T-helper 9 cell (primary cell): Measurements from ENCODE around the gene SLC50A1.

Source experiments
- DNase-seq: peaks from one replicate; pipeline ENCODE4 v3.0.0-alpha.2; 2020
- total RNA-seq, 2 donors: gene quantifications; one replicate each; lab custom pipeline; 2026; lab: John Stamatoyannopoulos, UW

SLC50A1 gene
- total RNA-seq = 17.9 to 21.9 reads per million in 2 donors

DNA sequence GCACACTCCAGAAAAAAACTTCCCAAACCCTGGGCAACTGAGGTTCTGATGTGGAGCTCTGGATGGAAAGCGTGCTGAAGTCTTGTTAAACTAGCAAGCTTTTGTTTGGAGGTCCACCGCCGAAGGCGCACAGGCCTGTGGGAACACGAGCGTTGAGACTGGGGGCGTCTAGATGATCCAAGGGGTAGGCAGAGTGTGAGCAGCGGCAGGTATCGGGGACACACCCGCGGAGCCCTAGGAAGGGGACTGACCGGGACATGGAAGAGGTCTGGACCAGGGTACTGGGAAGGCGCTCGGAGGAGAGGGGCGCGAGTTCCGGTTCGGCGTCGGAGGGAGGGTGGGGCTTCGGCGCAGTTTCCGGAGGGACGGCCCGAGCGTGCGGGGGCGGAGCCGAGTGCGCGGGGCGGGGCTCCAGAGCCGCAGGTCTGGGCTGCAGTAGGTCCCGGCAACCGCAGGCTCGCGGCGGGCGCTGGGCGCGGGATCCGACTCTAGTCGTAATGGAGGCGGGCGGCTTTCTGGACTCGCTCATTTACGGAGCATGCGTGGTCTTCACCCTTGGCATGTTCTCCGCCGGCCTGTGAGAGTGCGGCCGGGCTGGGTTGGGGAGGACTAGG is at the start of gene SLC50A1:
Gene SLC50A1, plus strand, starts transcription at position 438 of the 614 bp plus-strand sequence. Its CDS starts 60 bp downstream, at position 498.
- DNase-seq = peak; percentile 90

- DNase-seq = peak; percentile 80
Measured at GRCh38 chr1:155086128-155086741, 49.4 kb upstream of the SLC50A1 start.

- no peak for DNase-seq
Measured at GRCh38 chr1:155086856-155087535, 48.7 kb upstream of the SLC50A1 start.

- DNase-seq = peak; percentile 82
Measured at GRCh38 chr1:155091071-155092051, 44.3 kb upstream of the SLC50A1 start.

DNA sequence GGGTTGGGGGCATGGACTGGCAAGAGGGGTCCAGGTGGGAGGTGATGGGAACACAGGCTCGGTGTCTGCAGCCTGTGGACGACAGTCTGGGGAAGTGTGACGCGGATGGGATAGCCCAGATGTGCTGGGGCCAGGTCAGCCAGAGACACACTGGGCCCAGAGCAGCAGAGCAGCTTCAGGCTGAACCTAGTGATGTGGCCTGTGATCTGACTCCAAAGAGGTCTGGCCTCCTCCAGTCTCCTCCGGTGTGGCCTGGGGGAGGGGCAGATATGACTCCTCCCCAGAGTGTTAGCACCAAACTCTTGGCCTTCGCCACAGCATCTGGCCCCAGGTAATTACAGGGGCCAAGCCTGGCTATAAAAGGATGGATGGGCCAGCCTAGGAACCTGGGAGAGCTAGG is 43.5 kb upstream of the SLC50A1 start:
- no peak for DNase-seq

DNA sequence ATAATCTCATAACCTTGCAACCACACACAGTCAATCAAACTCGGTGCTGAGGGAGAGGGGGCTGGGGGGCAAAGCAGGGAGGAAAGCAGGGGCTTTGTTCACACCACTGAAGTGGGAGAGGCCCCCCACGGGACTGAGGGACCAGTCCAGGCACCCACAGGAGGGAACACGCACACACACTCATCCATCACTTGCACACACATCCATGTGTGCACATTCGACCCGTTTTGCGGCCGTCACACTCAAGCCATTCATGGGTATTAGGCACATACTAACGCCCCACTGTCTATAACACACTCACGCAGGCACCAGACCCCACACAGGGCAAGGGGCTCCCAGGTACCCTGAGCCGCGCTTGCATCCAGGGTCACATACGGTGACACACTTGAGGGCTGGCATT is 43.0 kb upstream of the SLC50A1 start:
- no peak for DNase-seq

DNA sequence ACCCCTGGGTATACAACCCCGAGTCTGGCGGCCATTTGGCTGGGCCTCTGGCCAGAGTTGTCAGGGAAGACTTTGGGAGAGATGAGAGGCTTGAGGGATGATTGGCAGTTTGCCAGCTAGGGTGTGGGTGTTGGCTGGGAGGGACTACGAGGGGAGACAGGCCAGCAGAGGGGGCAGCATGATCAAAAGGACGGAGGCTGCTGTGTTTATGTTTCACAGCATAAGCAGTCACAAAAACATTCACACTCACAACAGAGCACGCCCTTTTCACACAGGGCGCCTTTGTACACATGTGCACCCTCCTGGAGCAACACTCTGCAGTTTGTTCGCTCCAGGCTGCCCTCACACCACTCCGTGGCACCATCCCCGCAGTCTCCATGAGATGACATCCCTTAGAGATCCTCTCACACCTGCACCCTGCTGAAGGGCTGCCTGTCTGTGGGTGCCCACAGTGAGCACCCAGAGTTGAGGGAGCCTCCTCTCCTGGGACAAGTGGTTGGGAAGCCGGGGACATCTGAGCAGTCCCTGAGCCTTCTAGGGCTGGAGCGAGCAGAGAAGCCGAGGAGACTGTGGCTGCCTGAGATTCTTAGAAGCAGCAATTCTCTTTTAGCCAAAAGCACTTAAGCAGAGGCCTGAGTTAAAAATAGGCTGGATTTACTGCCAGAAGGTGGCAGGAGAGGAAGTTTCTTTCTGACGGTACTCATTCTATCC is 41.6 kb upstream of the SLC50A1 start:
- DNase-seq = no peak

- DNase-seq = no peak
Measured at GRCh38 chr1:155094622-155094948, 41.1 kb upstream of the SLC50A1 start.

DNA sequence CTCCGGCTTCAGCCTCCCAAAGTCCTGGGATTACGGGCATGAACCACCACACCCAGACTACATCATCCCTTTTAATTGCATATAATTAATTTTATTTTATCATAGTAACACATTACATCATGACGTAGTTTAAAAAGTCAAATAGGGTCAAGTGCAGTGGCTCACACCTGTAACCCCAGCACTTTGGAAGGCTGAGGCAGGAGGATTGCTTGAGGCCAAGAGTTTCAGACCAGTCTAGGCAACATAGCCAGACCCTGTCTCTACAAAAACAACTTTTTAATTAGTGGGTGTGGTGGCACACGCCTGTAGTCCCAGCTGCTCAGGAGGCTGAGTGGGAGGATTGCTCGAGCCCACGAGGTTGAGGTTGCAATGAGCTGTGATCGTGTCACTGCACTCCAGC is 36.3 kb upstream of the SLC50A1 start:
- no peak for DNase-seq

DNA sequence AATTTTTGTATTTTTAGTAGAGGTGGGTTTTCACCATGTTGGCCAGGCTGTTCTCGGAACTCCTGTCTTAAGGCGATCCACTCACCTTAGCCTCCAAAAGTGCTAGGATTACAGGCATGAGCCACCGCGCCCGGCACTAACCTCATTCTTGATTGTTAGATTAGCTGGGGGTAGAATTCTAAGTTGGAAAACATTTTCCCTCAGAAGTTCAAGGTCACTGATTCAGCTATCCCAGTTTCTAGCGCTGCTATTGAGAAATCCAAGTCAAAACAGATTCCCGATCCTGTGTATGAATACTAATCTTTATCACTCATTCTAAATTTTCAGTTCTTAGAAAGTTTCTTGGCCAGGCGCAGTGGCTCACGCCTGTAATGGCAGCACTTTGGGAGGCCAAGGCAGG is 32.3 kb upstream of the SLC50A1 start:
- DNase-seq = no peak

DNA sequence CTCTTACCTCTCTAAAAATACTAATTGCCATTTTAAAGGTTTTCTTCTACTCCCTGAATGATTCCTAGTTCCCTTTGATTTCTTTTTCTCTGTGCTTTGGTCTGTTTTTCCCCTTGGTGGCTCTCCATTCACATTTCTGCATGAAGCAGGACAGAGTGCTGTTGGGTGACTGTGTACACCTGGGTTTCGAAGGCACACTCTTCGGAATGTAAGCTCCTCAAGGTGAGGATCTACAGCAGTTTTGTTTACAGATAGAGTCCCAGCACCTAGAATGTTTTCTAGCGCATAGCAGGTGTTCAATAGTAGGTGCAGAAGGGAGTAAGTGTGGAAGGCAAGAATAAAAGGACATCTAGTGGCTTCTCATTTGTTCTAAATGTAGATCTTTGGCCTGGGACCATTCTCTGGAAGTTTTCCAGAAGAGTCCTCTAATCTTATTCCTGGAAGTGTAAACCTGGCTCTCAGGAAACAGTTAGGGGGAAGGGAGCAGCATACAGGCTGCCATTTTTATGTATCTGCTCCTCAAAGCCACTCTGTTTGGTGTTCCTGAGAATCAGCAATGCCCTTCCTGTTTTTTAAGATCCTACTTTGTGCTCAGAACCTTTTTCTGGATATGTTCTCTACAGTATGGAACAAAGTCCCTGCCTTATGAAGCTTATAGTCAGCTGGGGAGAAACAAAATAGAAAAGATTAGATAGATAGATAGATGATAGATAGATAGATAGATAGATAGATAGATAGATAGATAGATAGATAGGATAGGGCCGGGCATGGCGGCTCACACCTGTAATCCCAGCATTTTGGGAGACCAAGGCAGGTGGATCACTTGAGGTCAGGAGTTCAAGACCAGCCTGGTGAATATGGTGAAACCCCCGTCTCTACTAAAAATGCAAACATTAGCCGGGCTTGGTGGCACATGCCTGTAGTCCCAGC is 30.8 kb upstream of the SLC50A1 start:
- DNase-seq = no peak

- no peak for DNase-seq
Measured at GRCh38 chr1:155105604-155106011, 30.0 kb upstream of the SLC50A1 start.

- no peak for DNase-seq
Measured at GRCh38 chr1:155106862-155107261, 28.8 kb upstream of the SLC50A1 start.

- no peak for DNase-seq
Measured at GRCh38 chr1:155107309-155108264, 28.1 kb upstream of the SLC50A1 start.

DNA sequence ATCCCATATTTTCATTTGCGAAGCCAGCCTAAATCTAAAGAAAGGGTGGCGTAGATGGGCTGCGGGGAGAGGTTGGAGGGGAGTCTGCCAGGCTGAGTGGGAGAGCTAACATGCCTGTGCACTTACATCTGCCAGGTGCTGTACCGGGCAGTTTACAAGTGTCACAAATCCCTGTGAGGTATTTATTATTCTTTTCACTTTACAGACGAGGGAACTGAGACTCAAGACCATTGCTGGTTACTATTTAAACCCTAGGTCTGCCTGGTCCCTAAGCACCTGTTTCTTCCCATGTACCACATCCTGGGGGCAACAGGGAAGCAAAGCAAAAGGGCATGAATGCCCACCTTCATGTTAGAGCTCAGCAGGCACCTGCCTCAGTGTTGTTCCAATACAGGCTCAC is 27.4 kb upstream of the SLC50A1 start:
- no peak for DNase-seq

GRCh38 chr1:155110381-155110780 is 25.3 kb upstream of the SLC50A1 start:
- no peak for DNase-seq

DNA sequence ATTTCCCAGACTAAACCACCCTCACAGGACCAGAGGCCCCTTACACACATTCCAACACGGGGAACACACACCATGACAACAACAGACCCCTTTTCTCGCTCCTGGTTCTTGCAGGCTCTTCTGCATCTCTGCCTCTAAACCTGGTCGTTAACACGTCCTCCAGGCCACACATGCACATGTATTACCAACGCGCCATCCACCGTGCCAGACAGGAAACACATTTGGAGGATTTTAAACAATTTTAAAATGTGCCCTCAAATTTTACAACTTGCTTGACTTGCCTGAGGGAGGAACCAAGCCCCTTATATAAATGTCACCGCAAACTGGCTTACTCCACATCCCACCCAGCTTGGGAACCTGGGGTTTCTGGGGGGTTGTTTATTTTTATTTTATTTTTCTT is 24.8 kb upstream of the SLC50A1 start:
- no peak for DNase-seq

- no peak for DNase-seq
Measured at GRCh38 chr1:155113450-155113980, 22.1 kb upstream of the SLC50A1 start.

- DNase-seq = no peak
Measured at GRCh38 chr1:155116113-155116764, 19.4 kb upstream of the SLC50A1 start.
